DOHH2 (cell line): ENCODE measurements around the gene GRAMD2B.

Source experiments
- H3F3A ChIP-seq: fragments of 200-600 bp; sonication (generic), shearing (Covaris generic); 2 replicates; pipeline ENCODE4 v1.6.0; 2016; ENCODE audit warnings: antibody characterized with exemption, mild to moderate bottlenecking; ENCODE audit not compliant: control insufficient read depth, insufficient read depth
- H3K27ac ChIP-seq: fragments of 200-600 bp; sonication (generic); 2 replicates; pipeline ENCODE4 v1.5.1; 2014; ENCODE audit warnings: low read depth, mild to moderate bottlenecking, low read length, moderate library complexity
- H3K27me3 ChIP-seq: fragments of 200-600 bp; sonication (generic); 2 replicates; pipeline ENCODE4 v1.6.1; 2014; ENCODE audit warnings: mild to moderate bottlenecking, low read length, mixed read lengths; ENCODE audit not compliant: control insufficient read depth
- H3K36me3 ChIP-seq: fragments of 200-600 bp; sonication (generic); 2 replicates; pipeline ENCODE4 v1.6.1; 2014; ENCODE audit warnings: mild to moderate bottlenecking, low read length, moderate library complexity, mixed read lengths; ENCODE audit not compliant: control insufficient read depth
- H3K4me1 ChIP-seq: fragments of 200-600 bp; sonication (generic); 2 replicates; pipeline ENCODE4 v1.6.1; 2014; ENCODE audit warnings: mild to moderate bottlenecking, low read length, mixed read lengths; ENCODE audit not compliant: control insufficient read depth
- H3K4me2 ChIP-seq: fragments of 200-600 bp; sonication (generic); 2 replicates; pipeline ENCODE4 v1.6.0; 2014; ENCODE audit warnings: mild to moderate bottlenecking, low read length, moderate library complexity
- H3K4me3 ChIP-seq: fragments of 200-600 bp; sonication (generic); 2 replicates; pipeline ENCODE4 v1.5.1; 2014; ENCODE audit warnings: mild to moderate bottlenecking, low read length, mixed read lengths
- H3K79me2 ChIP-seq: fragments of 200-600 bp; sonication (generic); 2 replicates; pipeline ENCODE4 v1.6.1; 2014; ENCODE audit warnings: mild to moderate bottlenecking, low read length, mixed read lengths; ENCODE audit not compliant: control insufficient read depth
- H3K9me2 ChIP-seq: fragments of 200-600 bp; sonication (generic); replicated peaks from 2 replicates; pipeline ENCODE4 v1.6.1; 2014; ENCODE audit warnings: mild to moderate bottlenecking, low read length, mixed read lengths; ENCODE audit not compliant: control insufficient read depth
- H3K9me3 ChIP-seq: fragments of 200-600 bp; sonication (generic); 2 replicates; pipeline ENCODE4 v1.6.1; 2014; ENCODE audit warnings: antibody characterized with exemption, low read length, mixed read lengths; ENCODE audit not compliant: control insufficient read depth, insufficient read depth
- H4K20me1 ChIP-seq: fragments of 200-600 bp; sonication (generic); 2 replicates; pipeline ENCODE4 v1.6.0; 2014; ENCODE audit warnings: low read depth, mild to moderate bottlenecking, antibody characterized with exemption, low read length, moderate library complexity; ENCODE audit not compliant: control insufficient read depth, insufficient read depth
- CTCF ChIP-seq: fragments of 200-600 bp; sonication (generic); IDR thresholded peaks from one replicate; pipeline ENCODE4 v1.5.1; 2014; ENCODE audit warnings: antibody characterized with exemption, mild to moderate bottlenecking, low read depth, low read length; ENCODE audit not compliant: poor library complexity, severe bottlenecking
- EZH2phosphoT487 ChIP-seq: fragments of 200-600 bp; sonication (generic); IDR thresholded peaks from 2 replicates; pipeline ENCODE4 v1.6.1; 2017; ENCODE audit warnings: borderline replicate concordance, mild to moderate bottlenecking, antibody characterized with exemption, low read length, moderate library complexity, mixed read lengths

Gene GRAMD2B

GRCh38 chr5:126501448-126501847 lies 78.2 kb downstream of the GRAMD2B start:
- H3F3A ChIP-seq: no peaks in the 10 kb centered on the region
- H3K4me3 ChIP-seq: no peak overlapping the region
- TF ChIP-seq EZH2phosphoT487 (no peak), CTCF (no peak)
- no peaks in the 10 kb centered on the region for H3K4me1 ChIP-seq
- no peaks in the 10 kb centered on the region for H3K9me2 ChIP-seq
- H3K4me2 ChIP-seq: no peak overlapping the region
- no peaks in the 10 kb centered on the region for H3K36me3 ChIP-seq
- H4K20me1 ChIP-seq: no peaks in the 10 kb centered on the region
- H3K79me2 ChIP-seq: no peaks in the 10 kb centered on the region
- no peaks in the 10 kb centered on the region for H3K9me3 ChIP-seq
- no peaks in the 10 kb centered on the region for H3K27me3 ChIP-seq
- H3K27ac ChIP-seq: no peak overlapping the region

- no peak for TF ChIP-seq EZH2phosphoT487
- TF ChIP-seq CTCF: no peak
- Histone ChIP-seq H3K9me3 (no peaks in the 10 kb centered on the region), H3K27ac (no peak overlapping the region), H3K9me2 (no peaks in the 10 kb centered on the region), H3K79me2 (no peaks in the 10 kb centered on the region), H3K4me2 (no peak overlapping the region), H3K4me3 (no peak overlapping the region), H4K20me1 (no peaks in the 10 kb centered on the region), H3K36me3 (no peaks in the 10 kb centered on the region), H3F3A (no peaks in the 10 kb centered on the region), H3K27me3 (no peaks in the 10 kb centered on the region), H3K4me1 (peaks cover under 1% of the 10 kb centered on the region)
These were observed 80.4 kb downstream of the GRAMD2B start for GRCh38 chr5:126503602-126504104.

GRCh38 chr5:126506079-126506478 lies 82.9 kb downstream of the GRAMD2B start:
- Histone ChIP-seq H3K36me3 (no peaks in the 10 kb centered on the region), H3K79me2 (no peaks in the 10 kb centered on the region), H3K4me1 (peaks cover 7% of the 10 kb centered on the region), H3F3A (no peaks in the 10 kb centered on the region), H3K27ac (no peak overlapping the region), H3K27me3 (no peaks in the 10 kb centered on the region), H3K9me3 (no peaks in the 10 kb centered on the region), H3K9me2 (no peaks in the 10 kb centered on the region), H3K4me3 (no peak overlapping the region), H4K20me1 (no peaks in the 10 kb centered on the region), H3K4me2 (no peak overlapping the region)
- TF ChIP-seq CTCF: no peak
- TF ChIP-seq EZH2phosphoT487: no peak
